Uterus (tissue), 2 donors: ENCODE results near the gene GPHB5.

Experiments used
- POLR2A ChIP-seq, 2 donors: fragments of 450-650 bp; IDR thresholded peaks; one replicate each; pipeline ENCODE4 v1.6.1; 2016; ENCODE audit warnings: antibody characterized with exemption in 2 of 2, mild to moderate bottlenecking in 1 of 2, moderate library complexity in 1 of 2
- TF ChIP-seq, protein P1 (sequence below), 4 experiments: fragments of 200-600 bp in 2 of 4; fragments of 450-650 bp in 2 of 4; sonication (generic) in 2 of 4; IDR thresholded peaks; one replicate each; pipeline ENCODE4 v1.5.1; 2016 to 2019; ENCODE audit warnings: antibody characterized with exemption in 4 of 4, mild to moderate bottlenecking in 2 of 4, moderate library complexity in 1 of 4

DNA sequence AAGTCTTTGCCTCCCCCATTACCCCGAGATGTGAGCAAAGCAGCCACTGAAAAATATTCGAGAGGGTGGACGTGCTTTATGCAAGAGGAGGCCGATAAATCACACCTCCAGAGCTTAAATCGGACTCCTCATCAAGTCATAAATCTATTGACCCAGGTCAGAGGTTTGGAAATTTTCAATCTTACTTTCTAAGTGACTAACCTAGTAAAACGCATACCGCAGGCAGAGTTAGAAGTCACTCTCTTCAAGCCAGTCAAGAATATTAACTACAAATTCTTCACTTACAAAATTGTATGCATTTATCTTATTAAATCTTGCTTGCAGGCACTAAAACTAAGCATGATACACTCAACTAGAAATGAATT, 34.9 kb downstream of the GPHB5 start:
- no peak for TF ChIP-seq POLR2A (IDR thresholded peaks at IDR 0.05)
- TF ChIP-seq, protein P1, sequence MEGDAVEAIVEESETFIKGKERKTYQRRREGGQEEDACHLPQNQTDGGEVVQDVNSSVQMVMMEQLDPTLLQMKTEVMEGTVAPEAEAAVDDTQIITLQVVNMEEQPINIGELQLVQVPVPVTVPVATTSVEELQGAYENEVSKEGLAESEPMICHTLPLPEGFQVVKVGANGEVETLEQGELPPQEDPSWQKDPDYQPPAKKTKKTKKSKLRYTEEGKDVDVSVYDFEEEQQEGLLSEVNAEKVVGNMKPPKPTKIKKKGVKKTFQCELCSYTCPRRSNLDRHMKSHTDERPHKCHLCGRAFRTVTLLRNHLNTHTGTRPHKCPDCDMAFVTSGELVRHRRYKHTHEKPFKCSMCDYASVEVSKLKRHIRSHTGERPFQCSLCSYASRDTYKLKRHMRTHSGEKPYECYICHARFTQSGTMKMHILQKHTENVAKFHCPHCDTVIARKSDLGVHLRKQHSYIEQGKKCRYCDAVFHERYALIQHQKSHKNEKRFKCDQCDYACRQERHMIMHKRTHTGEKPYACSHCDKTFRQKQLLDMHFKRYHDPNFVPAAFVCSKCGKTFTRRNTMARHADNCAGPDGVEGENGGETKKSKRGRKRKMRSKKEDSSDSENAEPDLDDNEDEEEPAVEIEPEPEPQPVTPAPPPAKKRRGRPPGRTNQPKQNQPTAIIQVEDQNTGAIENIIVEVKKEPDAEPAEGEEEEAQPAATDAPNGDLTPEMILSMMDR (IDR thresholded peaks at IDR 0.05): no peak
